ENCODE data around the gene LRRC36. TPM values are rescaled to one million over a fixed set of nuclear protein-coding genes. Genes with fewer than 3 reads are reported as not detected.

LRRC36 gene
- total and polyA plus RNA-seq, 2 donors, result 0.19 to 0.78 TPM

DNA sequence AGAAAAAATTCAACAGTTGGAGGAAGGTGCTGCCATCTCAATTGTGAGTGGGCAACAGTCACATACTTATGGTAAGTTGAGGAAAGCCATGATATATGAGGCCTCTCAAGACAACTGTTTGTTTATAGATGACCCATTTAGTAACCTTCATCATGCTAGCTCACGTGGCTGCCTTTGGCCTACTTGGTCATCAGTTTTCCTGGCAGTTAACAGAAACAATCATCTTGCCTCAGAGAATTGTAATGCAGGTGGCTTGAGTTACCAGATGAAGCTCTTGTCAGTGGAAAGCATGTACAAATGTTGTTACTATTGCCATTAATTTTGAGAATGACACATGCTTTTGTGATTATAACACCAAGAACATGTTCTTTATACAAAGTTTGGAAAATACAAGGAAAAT, 52.0 kb downstream of the LRRC36 start:
- no peak for DNase-seq (ENCODE audit: low read depth in 6 of 9, low spot score in 9 of 9)
- Histone ChIP-seq H3K9me3 (ENCODE audit: control insufficient read depth in 2 of 2, insufficient read depth in 1 of 2, low read length in 1 of 2) (no peaks in the 10 kb centered on the region), H3K4me1 (ENCODE audit: control insufficient read depth in 2 of 2, insufficient read depth in 2 of 2, low read length in 2 of 2) (no peaks in the 10 kb centered on the region), H3K27ac (ENCODE audit: low read depth in 1 of 2, low read length in 1 of 2) (no peak overlapping the region), H3K27me3 (ENCODE audit: control insufficient read depth in 2 of 2, insufficient read depth in 1 of 2, low read length in 1 of 2) (peaks cover 0 to 7% of the 10 kb centered on the region in 2 donors), H3K4me3 (ENCODE audit: low read length in 2 of 2) (no peak overlapping the region), H3K36me3 (ENCODE audit: control insufficient read depth in 2 of 2, insufficient read depth in 2 of 2, low read length in 1 of 2) (no peaks in the 10 kb centered on the region)
- WGBS, result 77% methylated on average over 1 of the region's 1 CpG

DNA sequence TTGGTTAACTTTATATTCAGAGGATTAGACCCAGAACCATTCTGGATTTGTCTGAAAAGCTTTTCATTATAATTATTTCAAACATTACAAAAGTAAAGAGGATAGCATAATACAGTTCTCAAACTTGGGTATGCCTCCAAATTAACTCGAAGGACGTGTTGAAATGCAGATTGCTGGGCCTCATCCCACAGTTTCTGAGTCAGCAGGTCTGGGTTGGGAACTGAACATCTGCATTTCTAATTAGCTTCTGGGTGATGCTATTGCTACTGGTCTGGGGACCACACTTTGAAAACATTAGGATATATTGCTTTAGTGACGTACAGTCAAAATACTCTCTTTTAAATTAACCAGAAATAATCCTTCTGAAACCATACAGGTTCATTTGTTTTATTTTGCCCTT, 56.7 kb downstream of the LRRC36 start:
- H3K4me3 ChIP-seq (ENCODE audit: low read length in 2 of 2), result no peak overlapping the region
- DNase-seq (ENCODE audit: low read depth in 6 of 9, low spot score in 9 of 9), result no peak
- H3K4me1 ChIP-seq (ENCODE audit: control insufficient read depth in 2 of 2, insufficient read depth in 2 of 2, low read length in 2 of 2), result no peaks in the 10 kb centered on the region
- H3K36me3 ChIP-seq (ENCODE audit: control insufficient read depth in 2 of 2, insufficient read depth in 2 of 2, low read length in 1 of 2), result no peaks in the 10 kb centered on the region
- WGBS, result 95% methylated on average over 3 of the region's 3 CpGs
- no peak overlapping the region for H3K27ac ChIP-seq (ENCODE audit: low read depth in 1 of 2, low read length in 1 of 2)
- H3K27me3 ChIP-seq (ENCODE audit: control insufficient read depth in 2 of 2, insufficient read depth in 1 of 2, low read length in 1 of 2), result peaks cover 0 to 19% of the 10 kb centered on the region in 2 donors
- no peaks in the 10 kb centered on the region for H3K9me3 ChIP-seq (ENCODE audit: control insufficient read depth in 2 of 2, insufficient read depth in 1 of 2, low read length in 1 of 2)

DNA sequence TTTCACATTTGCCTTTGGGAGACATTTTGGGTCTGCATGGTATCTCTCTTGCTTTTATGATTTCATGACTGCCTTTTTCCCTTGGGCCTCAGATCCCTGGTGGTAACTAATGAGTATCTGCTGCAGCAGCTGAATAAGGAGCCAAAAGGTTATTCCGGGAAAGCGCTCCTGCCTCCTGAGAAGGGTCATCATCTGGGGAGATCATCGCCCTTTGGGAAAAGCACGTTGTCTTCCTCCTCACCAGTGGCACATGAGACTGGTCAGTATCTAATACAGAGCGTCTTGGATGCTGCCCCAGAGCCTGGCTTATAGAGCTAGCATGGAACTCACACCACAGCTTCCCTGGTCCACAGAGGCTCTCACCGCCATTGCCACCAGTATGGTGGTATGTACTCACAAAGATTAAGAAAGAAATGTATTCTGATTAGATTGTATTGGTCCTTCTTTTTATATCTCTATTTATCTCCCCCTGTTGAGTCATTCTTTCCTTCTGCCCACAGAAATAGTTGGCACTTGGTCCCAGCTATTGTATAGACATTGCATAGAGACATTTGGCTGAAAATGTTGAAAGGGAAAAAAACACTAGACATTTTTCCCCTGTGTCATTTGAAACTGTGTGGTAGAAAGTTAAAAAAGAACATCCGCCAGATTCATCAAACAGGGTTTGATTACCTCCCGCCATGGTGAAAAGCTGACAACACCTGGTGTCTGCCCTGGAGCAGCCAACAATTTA, 58.3 kb downstream of the LRRC36 start:
- no peaks in the 10 kb centered on the region for H3K9me3 ChIP-seq (ENCODE audit: control insufficient read depth in 2 of 2, insufficient read depth in 1 of 2, low read length in 1 of 2)
- H3K4me3 ChIP-seq (ENCODE audit: low read length in 2 of 2), result no peak overlapping the region
- no peak for DNase-seq (ENCODE audit: low read depth in 6 of 9, low spot score in 9 of 9)
- peaks cover 0 to 29% of the 10 kb centered on the region in 2 donors for H3K27me3 ChIP-seq (ENCODE audit: control insufficient read depth in 2 of 2, insufficient read depth in 1 of 2, low read length in 1 of 2)
- H3K4me1 ChIP-seq (ENCODE audit: control insufficient read depth in 2 of 2, insufficient read depth in 2 of 2, low read length in 2 of 2), result peaks cover 0 to 2% of the 10 kb centered on the region in 2 donors
- no peaks in the 10 kb centered on the region for H3K36me3 ChIP-seq (ENCODE audit: control insufficient read depth in 2 of 2, insufficient read depth in 2 of 2, low read length in 1 of 2)
- WGBS, result 94% methylated on average over 8 of the region's 8 CpGs
- no peak overlapping the region for H3K27ac ChIP-seq (ENCODE audit: low read depth in 1 of 2, low read length in 1 of 2)

DNA sequence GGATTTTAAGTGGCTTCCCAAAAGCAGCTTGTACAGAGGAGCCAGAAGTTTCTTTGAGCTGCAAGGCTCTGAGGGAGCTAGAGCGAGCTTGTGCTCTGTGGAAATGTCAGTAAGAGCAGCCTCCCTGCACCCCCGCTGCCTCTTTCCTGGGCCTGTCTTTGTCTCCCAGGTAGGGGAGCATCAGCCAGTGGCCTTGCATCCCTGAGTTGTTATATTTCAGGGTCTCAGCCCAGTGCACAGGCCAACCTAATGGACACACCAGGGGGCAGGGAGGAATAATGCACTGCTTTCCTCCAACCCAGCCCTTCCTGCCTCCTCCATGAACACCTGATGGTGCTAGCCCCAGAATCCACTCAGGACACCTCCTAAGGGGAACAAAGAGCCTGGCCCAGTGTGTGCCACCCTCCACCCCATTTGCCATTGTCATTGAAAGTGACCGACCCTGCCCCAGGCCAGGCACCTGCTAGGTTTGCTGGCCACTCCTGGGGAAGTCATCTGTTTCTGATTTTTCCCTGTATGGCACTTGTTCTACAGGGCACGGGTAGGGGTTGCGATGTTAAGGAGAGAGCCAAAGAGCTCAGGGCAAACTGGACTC, 60.3 kb downstream of the LRRC36 start:
- H3K4me1 ChIP-seq (ENCODE audit: control insufficient read depth in 2 of 2, insufficient read depth in 2 of 2, low read length in 2 of 2), result peaks cover 0 to 2% of the 10 kb centered on the region in 2 donors
- H3K27me3 ChIP-seq (ENCODE audit: control insufficient read depth in 2 of 2, insufficient read depth in 1 of 2, low read length in 1 of 2), result peaks cover 0 to 48% of the 10 kb centered on the region in 2 donors
- no peaks in the 10 kb centered on the region for H3K9me3 ChIP-seq (ENCODE audit: control insufficient read depth in 2 of 2, insufficient read depth in 1 of 2, low read length in 1 of 2)
- no peak overlapping the region for H3K4me3 ChIP-seq (ENCODE audit: low read length in 2 of 2)
- 95% methylated on average over 5 of the region's 5 CpGs for WGBS
- no peaks in the 10 kb centered on the region for H3K36me3 ChIP-seq (ENCODE audit: control insufficient read depth in 2 of 2, insufficient read depth in 2 of 2, low read length in 1 of 2)
- H3K27ac ChIP-seq (ENCODE audit: low read depth in 1 of 2, low read length in 1 of 2), result no peak overlapping the region
- no peak for DNase-seq (ENCODE audit: low read depth in 6 of 9, low spot score in 9 of 9)

DNA sequence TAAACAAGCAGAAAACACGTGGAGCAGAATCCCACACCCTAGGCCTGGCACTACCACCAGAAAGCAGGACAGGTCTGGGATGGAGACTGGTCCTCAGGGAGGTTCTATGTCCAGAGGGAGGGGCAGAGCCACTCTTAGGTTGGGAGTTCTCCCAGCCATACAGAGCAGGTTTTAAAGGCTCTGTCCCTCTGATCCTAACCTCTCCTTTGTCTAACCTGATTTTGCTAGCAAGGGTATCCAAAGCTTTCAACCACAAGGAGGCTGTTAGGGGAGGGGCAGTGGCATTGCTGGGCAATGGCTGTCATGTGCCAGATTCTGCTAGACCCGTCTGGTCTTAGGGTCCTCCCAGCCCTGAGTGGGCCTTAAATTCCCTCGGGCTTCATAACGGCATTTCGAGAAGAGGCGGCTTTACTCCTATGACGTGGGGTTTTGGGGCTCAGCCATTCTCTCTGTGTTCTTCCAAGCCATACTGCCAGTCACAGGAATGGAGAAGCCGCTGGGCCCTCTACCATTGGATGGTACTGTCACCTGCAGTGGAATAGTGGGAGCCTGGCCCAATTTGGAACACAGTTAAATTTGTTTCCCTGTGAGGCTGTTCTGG, 61.0 kb downstream of the LRRC36 start:
- Histone ChIP-seq H3K27me3 (ENCODE audit: control insufficient read depth in 2 of 2, insufficient read depth in 1 of 2, low read length in 1 of 2) (peaks cover 3 to 51% of the 10 kb centered on the region in 2 donors), H3K9me3 (ENCODE audit: control insufficient read depth in 2 of 2, insufficient read depth in 1 of 2, low read length in 1 of 2) (no peaks in the 10 kb centered on the region), H3K27ac (ENCODE audit: low read depth in 1 of 2, low read length in 1 of 2) (no peak overlapping the region), H3K36me3 (ENCODE audit: control insufficient read depth in 2 of 2, insufficient read depth in 2 of 2, low read length in 1 of 2) (no peaks in the 10 kb centered on the region), H3K4me3 (ENCODE audit: low read length in 2 of 2) (no peak overlapping the region), H3K4me1 (ENCODE audit: control insufficient read depth in 2 of 2, insufficient read depth in 2 of 2, low read length in 2 of 2) (peaks cover 0 to 2% of the 10 kb centered on the region in 2 donors)
- DNase-seq (ENCODE audit: low read depth in 6 of 9, low spot score in 9 of 9), result no peak
- 94% methylated on average over 8 of the region's 8 CpGs for WGBS

DNA sequence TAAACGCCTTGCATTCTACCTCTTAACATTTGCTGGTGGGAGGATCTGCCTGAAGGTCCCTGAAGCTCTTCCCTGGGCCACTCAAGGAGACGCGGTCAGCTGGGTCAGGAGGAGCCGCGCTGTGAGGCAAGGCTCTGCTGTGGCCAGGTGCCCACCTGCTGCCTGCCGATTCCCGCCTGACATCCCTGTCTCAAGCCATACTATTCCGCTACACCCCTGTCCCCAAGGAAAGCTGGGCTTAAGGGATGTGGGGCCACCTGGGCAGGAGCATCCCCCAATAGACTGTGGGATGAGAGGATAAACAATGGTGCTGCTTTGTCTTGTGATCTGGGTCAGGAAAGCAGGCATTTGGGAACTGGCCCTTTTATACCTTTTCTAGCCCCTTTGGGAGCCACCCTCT, 61.6 kb downstream of the LRRC36 start:
- H3K4me3 ChIP-seq (ENCODE audit: low read length in 2 of 2), result no peak overlapping the region
- H3K27me3 ChIP-seq (ENCODE audit: control insufficient read depth in 2 of 2, insufficient read depth in 1 of 2, low read length in 1 of 2), result peaks cover 7 to 57% of the 10 kb centered on the region in 2 donors
- H3K27ac ChIP-seq (ENCODE audit: low read depth in 1 of 2, low read length in 1 of 2), result no peak overlapping the region
- H3K9me3 ChIP-seq (ENCODE audit: control insufficient read depth in 2 of 2, insufficient read depth in 1 of 2, low read length in 1 of 2), result no peaks in the 10 kb centered on the region
- no peaks in the 10 kb centered on the region for H3K36me3 ChIP-seq (ENCODE audit: control insufficient read depth in 2 of 2, insufficient read depth in 2 of 2, low read length in 1 of 2)
- no peak for DNase-seq (ENCODE audit: low read depth in 6 of 9, low spot score in 9 of 9)
- 98% methylated on average over 8 of the region's 8 CpGs for WGBS
- peaks cover 0 to 2% of the 10 kb centered on the region in 2 donors for H3K4me1 ChIP-seq (ENCODE audit: control insufficient read depth in 2 of 2, insufficient read depth in 2 of 2, low read length in 2 of 2)

DNA sequence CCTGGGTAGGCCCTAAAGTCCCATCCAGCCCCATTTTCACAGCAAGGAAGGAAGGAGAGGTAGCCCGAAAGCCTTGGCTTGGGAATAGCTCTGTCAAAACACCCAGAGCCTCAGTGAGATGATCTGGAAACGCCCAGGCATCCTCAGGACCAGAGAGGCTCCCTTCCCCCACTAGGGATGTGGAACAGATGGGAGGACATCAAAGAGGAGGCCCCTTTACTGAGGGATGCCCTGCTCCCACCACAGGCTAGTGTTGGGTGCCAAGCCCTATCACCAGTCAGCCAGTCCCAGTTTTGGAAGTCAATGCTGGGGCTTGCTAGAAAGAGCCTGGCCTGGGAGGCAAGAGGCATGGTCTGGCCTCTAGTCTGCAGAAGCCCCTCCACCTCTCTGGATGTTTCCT, 62.0 kb downstream of the LRRC36 start:
- Histone ChIP-seq H3K36me3 (ENCODE audit: control insufficient read depth in 2 of 2, insufficient read depth in 2 of 2, low read length in 1 of 2) (no peaks in the 10 kb centered on the region), H3K27ac (ENCODE audit: low read depth in 1 of 2, low read length in 1 of 2) (no peak overlapping the region), H3K4me3 (ENCODE audit: low read length in 2 of 2) (no peak overlapping the region), H3K9me3 (ENCODE audit: control insufficient read depth in 2 of 2, insufficient read depth in 1 of 2, low read length in 1 of 2) (peaks cover 0 to under 1% of the 10 kb centered on the region in 2 donors), H3K27me3 (ENCODE audit: control insufficient read depth in 2 of 2, insufficient read depth in 1 of 2, low read length in 1 of 2) (peaks cover 11 to 61% of the 10 kb centered on the region in 2 donors), H3K4me1 (ENCODE audit: control insufficient read depth in 2 of 2, insufficient read depth in 2 of 2, low read length in 2 of 2) (peaks cover 0 to 2% of the 10 kb centered on the region in 2 donors)
- DNase-seq (ENCODE audit: low read depth in 6 of 9, low spot score in 9 of 9), result no peak
- 99% methylated on average over 2 of the region's 2 CpGs for WGBS

DNA sequence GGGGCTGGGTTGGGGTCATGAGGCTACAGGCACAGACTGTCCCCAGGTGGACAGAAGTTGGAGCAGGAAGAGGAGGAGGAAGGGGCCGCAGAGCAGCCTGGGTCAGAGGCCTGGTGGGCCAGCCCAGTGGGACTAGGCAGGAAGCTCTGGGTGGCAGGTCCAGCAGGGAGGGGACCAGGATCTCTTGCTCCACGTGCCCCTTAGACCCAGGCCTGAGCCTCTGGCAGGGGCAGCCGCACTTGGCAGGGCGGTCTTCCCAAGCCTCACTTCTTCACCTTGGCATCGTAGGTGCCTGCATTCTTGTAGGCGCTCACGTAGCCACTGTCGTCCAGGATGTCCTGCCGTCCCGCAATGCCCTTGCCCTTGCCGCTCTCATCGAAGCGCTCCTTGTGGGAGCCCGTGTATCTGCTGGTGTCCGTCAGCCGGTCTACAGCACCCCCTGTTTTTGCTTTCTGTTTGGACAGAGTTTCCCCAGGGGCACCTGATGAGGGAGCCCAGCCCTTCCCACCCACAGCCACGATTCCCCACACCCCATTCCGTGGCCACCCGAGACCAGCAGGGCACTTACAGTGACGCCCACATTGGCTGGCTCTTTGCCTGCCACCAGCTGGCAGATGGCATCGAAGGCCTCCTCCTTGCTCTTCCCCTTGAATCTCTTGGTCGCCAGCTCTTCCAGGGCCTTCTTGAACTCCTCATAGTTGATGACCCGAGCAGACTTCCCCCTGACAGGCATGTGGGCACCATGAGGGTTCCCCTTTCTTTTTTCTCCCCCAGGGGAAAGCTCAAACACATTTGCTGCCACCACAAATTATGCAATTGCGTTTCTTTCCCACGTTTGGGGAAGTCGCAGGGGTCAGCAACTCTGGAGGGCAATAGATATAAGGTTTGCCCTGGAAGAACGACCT, 63.5 kb downstream of the LRRC36 start:
- peaks cover 0 to 9% of the 10 kb centered on the region in 2 donors for H3K9me3 ChIP-seq (ENCODE audit: control insufficient read depth in 2 of 2, insufficient read depth in 1 of 2, low read length in 1 of 2)
- H3K27ac ChIP-seq (ENCODE audit: low read depth in 1 of 2, low read length in 1 of 2), result no peak overlapping the region
- no peak for DNase-seq (ENCODE audit: low read depth in 6 of 9, low spot score in 9 of 9)
- peaks cover 0 to 9% of the 10 kb centered on the region in 2 donors for H3K4me1 ChIP-seq (ENCODE audit: control insufficient read depth in 2 of 2, insufficient read depth in 2 of 2, low read length in 2 of 2)
- H3K27me3 ChIP-seq (ENCODE audit: control insufficient read depth in 2 of 2, insufficient read depth in 1 of 2, low read length in 1 of 2), result peaks cover 27 to 77% of the 10 kb centered on the region in 2 donors
- no peaks in the 10 kb centered on the region for H3K36me3 ChIP-seq (ENCODE audit: control insufficient read depth in 2 of 2, insufficient read depth in 2 of 2, low read length in 1 of 2)
- H3K4me3 ChIP-seq (ENCODE audit: low read length in 2 of 2), result no peak overlapping the region
- 70% methylated on average over 27 of the region's 27 CpGs for WGBS
